Osteoblast (primary cell): ENCODE results near the gene SLC14A1. TPM values are rescaled to one million over a fixed set of nuclear protein-coding genes. Genes with fewer than 3 reads are reported as not detected.

Experiments used
- DNase-seq: peaks from one replicate; pipeline ENCODE4 v3.0.0; 2011; ENCODE audit warnings: low spot score, mixed read lengths; ENCODE audit not compliant: insufficient read length; ENCODE audit errors: missing footprints
- H2AFZ ChIP-seq: 2 replicates; pipeline ENCODE4 v1.6.0; 2011; ENCODE audit warnings: mild to moderate bottlenecking, low read length
- H3K27ac ChIP-seq: 2 replicates; pipeline ENCODE4 v1.5.1; 2011; ENCODE audit warnings: mild to moderate bottlenecking, low read depth, low read length, moderate library complexity
- H3K27me3 ChIP-seq: 2 replicates; pipeline ENCODE4 v1.6.0; 2012; ENCODE audit warnings: mild to moderate bottlenecking, control low read depth, inconsistent platforms, low read length, moderate library complexity; ENCODE audit not compliant: insufficient read depth
- H3K36me3 ChIP-seq: 2 replicates; pipeline ENCODE4 v1.5.1; 2011; ENCODE audit warnings: mild to moderate bottlenecking, low read length, control low read depth, moderate library complexity; ENCODE audit not compliant: insufficient read depth
- H3K4me1 ChIP-seq: 2 replicates; pipeline ENCODE4 v1.5.1; 2011; ENCODE audit warnings: mild to moderate bottlenecking, low read length, control low read depth, moderate library complexity; ENCODE audit not compliant: insufficient read depth
- H3K4me2 ChIP-seq: 2 replicates; pipeline ENCODE4 v1.6.0; 2011; ENCODE audit warnings: mild to moderate bottlenecking, low read length; ENCODE audit not compliant: insufficient read depth
- H3K4me3 ChIP-seq: fragments of 200-600 bp; sonication (generic); 3 replicates; pipeline ENCODE4 v1.5.1; 2012; ENCODE audit warnings: mild to moderate bottlenecking, low read length, inconsistent platforms; ENCODE audit not compliant: insufficient read depth
- H3K79me2 ChIP-seq: 2 replicates; pipeline ENCODE4 v1.6.0; 2012; ENCODE audit warnings: mild to moderate bottlenecking, low read length, control low read depth, inconsistent platforms; ENCODE audit not compliant: insufficient read depth
- H3K9me3 ChIP-seq: 2 replicates; pipeline ENCODE4 v1.5.1; 2011; ENCODE audit warnings: low read depth, low read length, control low read depth
- H4K20me1 ChIP-seq: 2 replicates; pipeline ENCODE4 v1.6.0; 2012; ENCODE audit warnings: mild to moderate bottlenecking, low read length, control low read depth; ENCODE audit not compliant: insufficient read depth
- total RNA-seq: library from RNA; depleted of rRNA; stranded (reverse); fragments of >200 nt; gene quantifications from 2 replicates; pipeline ENCODE4 v1.2.3, GENCODE V29; 2012
- TF ChIP-seq, protein P1 (sequence below): IDR thresholded peaks from 2 replicates; pipeline ENCODE4 v1.5.1; 2011; ENCODE audit warnings: mild to moderate bottlenecking, low read depth, low read length, moderate library complexity; ENCODE audit errors: extremely low read depth

SLC14A1 gene
- total RNA-seq, 1 donor = 136 TPM

GRCh38 chr18:45777393-45777792 is 53.4 kb downstream of the SLC14A1 start:
- Histone ChIP-seq H3K27ac (peak overlapping the region; percentile 70), H3K79me2 (no peaks in the 10 kb centered on the region), H3K9me3 (no peaks in the 10 kb centered on the region), H3K36me3 (no peaks in the 10 kb centered on the region), H3K4me1 (peaks cover 64% of the 10 kb centered on the region), H3K27me3 (no peaks in the 10 kb centered on the region), H4K20me1 (no peaks in the 10 kb centered on the region), H2AFZ (no peak overlapping the region), H3K4me2 (peak overlapping the region; percentile 59), H3K4me3 (no peak overlapping the region)
- TF ChIP-seq, protein P1, sequence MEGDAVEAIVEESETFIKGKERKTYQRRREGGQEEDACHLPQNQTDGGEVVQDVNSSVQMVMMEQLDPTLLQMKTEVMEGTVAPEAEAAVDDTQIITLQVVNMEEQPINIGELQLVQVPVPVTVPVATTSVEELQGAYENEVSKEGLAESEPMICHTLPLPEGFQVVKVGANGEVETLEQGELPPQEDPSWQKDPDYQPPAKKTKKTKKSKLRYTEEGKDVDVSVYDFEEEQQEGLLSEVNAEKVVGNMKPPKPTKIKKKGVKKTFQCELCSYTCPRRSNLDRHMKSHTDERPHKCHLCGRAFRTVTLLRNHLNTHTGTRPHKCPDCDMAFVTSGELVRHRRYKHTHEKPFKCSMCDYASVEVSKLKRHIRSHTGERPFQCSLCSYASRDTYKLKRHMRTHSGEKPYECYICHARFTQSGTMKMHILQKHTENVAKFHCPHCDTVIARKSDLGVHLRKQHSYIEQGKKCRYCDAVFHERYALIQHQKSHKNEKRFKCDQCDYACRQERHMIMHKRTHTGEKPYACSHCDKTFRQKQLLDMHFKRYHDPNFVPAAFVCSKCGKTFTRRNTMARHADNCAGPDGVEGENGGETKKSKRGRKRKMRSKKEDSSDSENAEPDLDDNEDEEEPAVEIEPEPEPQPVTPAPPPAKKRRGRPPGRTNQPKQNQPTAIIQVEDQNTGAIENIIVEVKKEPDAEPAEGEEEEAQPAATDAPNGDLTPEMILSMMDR = no peak
- DNase-seq = peak; percentile 92

GRCh38 chr18:45780568-45780967 is 56.6 kb downstream of the SLC14A1 start:
- Histone ChIP-seq H3K79me2 (no peaks in the 10 kb centered on the region), H3K27me3 (no peaks in the 10 kb centered on the region), H3K9me3 (no peaks in the 10 kb centered on the region), H3K27ac (peak overlapping the region; percentile 5), H2AFZ (no peak overlapping the region), H3K4me1 (peaks cover 64% of the 10 kb centered on the region), H3K4me2 (no peak overlapping the region), H4K20me1 (no peaks in the 10 kb centered on the region), H3K4me3 (no peak overlapping the region), H3K36me3 (no peaks in the 10 kb centered on the region)
- TF ChIP-seq, protein P1 = no peak
- no peak for DNase-seq

GRCh38 chr18:45782662-45783061 is 58.7 kb downstream of the SLC14A1 start:
- H3K27me3 ChIP-seq = no peaks in the 10 kb centered on the region
- TF ChIP-seq, protein P1 = no peak
- no peak overlapping the region for H3K4me2 ChIP-seq
- no peaks in the 10 kb centered on the region for H3K36me3 ChIP-seq
- no peak for DNase-seq
- no peak overlapping the region for H2AFZ ChIP-seq
- H3K27ac ChIP-seq = no peak overlapping the region
- no peak overlapping the region for H3K4me3 ChIP-seq
- no peaks in the 10 kb centered on the region for H4K20me1 ChIP-seq
- H3K79me2 ChIP-seq = no peaks in the 10 kb centered on the region
- no peaks in the 10 kb centered on the region for H3K9me3 ChIP-seq
- peaks cover 46% of the 10 kb centered on the region for H3K4me1 ChIP-seq

GRCh38 chr18:45783097-45784075 is 59.4 kb downstream of the SLC14A1 start:
- TF ChIP-seq, protein P1 = no peak
- Histone ChIP-seq H3K4me3 (no peak overlapping the region), H4K20me1 (no peaks in the 10 kb centered on the region), H3K4me2 (peak overlapping the region; percentile 10), H3K27ac (peak overlapping the region; percentile 40), H3K79me2 (no peaks in the 10 kb centered on the region), H3K4me1 (peaks cover 40% of the 10 kb centered on the region), H3K9me3 (no peaks in the 10 kb centered on the region), H2AFZ (no peak overlapping the region), H3K27me3 (no peaks in the 10 kb centered on the region), H3K36me3 (no peaks in the 10 kb centered on the region)
- no peak for DNase-seq
